K562 (cell line): ENCODE data around the gene KPNA3. TPM values are rescaled to one million over a fixed set of nuclear protein-coding genes. Genes with fewer than 3 reads are reported as not detected.

ENCODE experiments used
- ATAC-seq: fragments of 200-7000 bp; cut with Tn5 transposase; 3 replicates; pipeline ENCODE4 v1.9.1; 2020; ENCODE audit warnings: moderate library complexity
- BruUV-seq: library from RNA; stranded (reverse); fragments of 400-500 nt; replicated peaks from 2 replicates; lab custom pipeline; 2021; lab: Mats Ljungman, UMichigan
- CTCF ChIA-PET: fragments of 300-600 bp; formaldehyde crosslinking; extraction: SDS; loops from one replicate; lab custom pipeline; 2021; ENCODE audit warnings: low intra/inter-chr PET ratio; lab: Yijun Ruan, JAX
- POLR2A ChIA-PET: fragments of 300-600, 350-650 bp; sonication (Branson Sonifier 250); formaldehyde crosslinking; extraction: SDS; loops from one replicate; lab custom pipeline; 2021; ENCODE audit warnings: antibody characterized with exemption, inconsistent platforms; lab: Yijun Ruan, JAX
- DNase-seq, 4 experiments: peaks; one replicate each; pipeline versions ENCODE4 v3.0.0 to v3.0.0-alpha.2; 2011 to 2018; ENCODE audit warnings: low spot score in 3 of 4, mixed read lengths in 3 of 4; ENCODE audit errors: extremely low read depth in 1 of 4
- FAIRE-seq: peaks from 2 replicates; lab custom pipeline; 2011; peaks lifted over from hg19 to GRCh38; lab: Jason Lieb, UNC
- H2AFZ ChIP-seq: 2 replicates; pipeline ENCODE4 v1.6.0; 2011; ENCODE audit warnings: low read depth, low read length, control low read depth, inconsistent platforms
- H3K27ac ChIP-seq: fragments of 200-600 bp; 3 replicates; pipeline ENCODE4 v1.8.0; 2011; ENCODE audit warnings: low read depth, mild to moderate bottlenecking, control low read depth, inconsistent platforms, low read length, moderate library complexity, mixed read lengths; ENCODE audit errors: extremely low read depth
- H3K27me3 ChIP-seq, 2 experiments: fragments of 300-600 bp in 1 of 2; 2 replicates in 1 of 2; 3 replicates in 1 of 2; pipeline versions ENCODE4 v1.6.0 to v1.8.0; 2011; ENCODE audit warnings: inconsistent platforms in 2 of 2, low read length in 2 of 2, mild to moderate bottlenecking in 1 of 2, mixed read lengths in 1 of 2, moderate library complexity in 1 of 2; ENCODE audit not compliant: control insufficient read depth in 2 of 2, insufficient read depth in 2 of 2
- H3K36me3 ChIP-seq: fragments of 300-600 bp; 3 replicates; pipeline ENCODE4 v1.8.0; 2011; ENCODE audit warnings: mild to moderate bottlenecking, low read length, inconsistent platforms; ENCODE audit not compliant: control insufficient read depth, insufficient read depth
- H3K4me1 ChIP-seq, 2 experiments: fragments of 200-600 bp in 1 of 2; replicated peaks in 1 of 2; 2 replicates in 1 of 2; 3 replicates in 1 of 2; pipeline versions ENCODE4 v1.5.1 to v1.8.0; 2011; ENCODE audit warnings: inconsistent platforms in 2 of 2, low read length in 2 of 2, mild to moderate bottlenecking in 1 of 2, mixed read lengths in 1 of 2, moderate library complexity in 1 of 2; ENCODE audit not compliant: control insufficient read depth in 2 of 2, insufficient read depth in 2 of 2
- H3K4me2 ChIP-seq: 2 replicates; pipeline ENCODE4 v1.6.1; 2011; ENCODE audit warnings: low read length, control low read depth, inconsistent platforms, mixed read lengths; ENCODE audit not compliant: insufficient read depth
- H3K4me3 ChIP-seq: fragments of 200-600 bp; sonication (generic), shearing (Covaris generic); 2 replicates; pipeline ENCODE4 v1.5.1; 2016; ENCODE audit warnings: control low read depth, inconsistent platforms
- H3K79me2 ChIP-seq: fragments of 200-600 bp; 3 replicates; pipeline ENCODE4 v1.8.0; 2011; ENCODE audit warnings: low read length, inconsistent platforms; ENCODE audit not compliant: control insufficient read depth, insufficient read depth
- H3K9ac ChIP-seq, 2 experiments: 2 replicates each; pipeline versions ENCODE4 v1.6.0 to v1.6.1; 2011; ENCODE audit warnings: low read depth in 2 of 2, low read length in 2 of 2, control low read depth in 1 of 2, inconsistent platforms in 1 of 2, mild to moderate bottlenecking in 1 of 2, mixed read lengths in 1 of 2; ENCODE audit not compliant: insufficient read depth in 1 of 2
- H3K9me1 ChIP-seq: one replicate; pipeline ENCODE4 v1.6.0; 2011; ENCODE audit warnings: inconsistent platforms, mild to moderate bottlenecking, low read length, moderate library complexity; ENCODE audit not compliant: control insufficient read depth, insufficient read depth
- H3K9me3 ChIP-seq: replicated peaks from 2 replicates; pipeline ENCODE4 v1.5.1; 2011; ENCODE audit warnings: low read depth, low read length, inconsistent platforms; ENCODE audit not compliant: control insufficient read depth, insufficient read depth
- H4K20me1 ChIP-seq: replicated peaks from 2 replicates; pipeline ENCODE4 v1.6.1; 2011; ENCODE audit warnings: low read length, inconsistent platforms, mixed read lengths; ENCODE audit not compliant: control insufficient read depth, insufficient read depth
- AFF1 ChIP-seq, 2 experiments: fragments of 450-650 bp; IDR thresholded peaks; 2 replicates each; pipeline ENCODE4 v1.6.1; 2018; ENCODE audit warnings: mild to moderate bottlenecking in 2 of 2, low read depth in 1 of 2; ENCODE audit not compliant: partially characterized antibody in 2 of 2
- CREBBP ChIP-seq: IDR thresholded peaks from one replicate; pipeline ENCODE4 v1.6.1; 2012; ENCODE audit warnings: low read depth, mild to moderate bottlenecking, control low read depth, inconsistent platforms, low read length
- GATAD2B ChIP-seq: fragments of 450-650 bp; IDR thresholded peaks from 2 replicates; pipeline ENCODE4 v1.6.1; 2017; ENCODE audit warnings: mild to moderate bottlenecking, borderline replicate concordance
- ILK ChIP-seq: fragments of 450-650 bp; IDR thresholded peaks from 2 replicates; pipeline ENCODE4 v1.6.1; 2016; ENCODE audit warnings: missing genetic modification characterization, low read depth, mild to moderate bottlenecking, missing compliant biosample characterization, moderate library complexity, borderline replicate concordance
- KLF10 ChIP-seq: fragments of 250-450 bp; sonication (Bioruptor Pico); IDR thresholded peaks from 2 replicates; pipeline ENCODE4 v1.6.1; 2021; ENCODE audit warnings: matching md5 sums
- TAF9B ChIP-seq: fragments of 450-650 bp; IDR thresholded peaks from 2 replicates; pipeline ENCODE4 v1.6.1; 2018; ENCODE audit warnings: mild to moderate bottlenecking; ENCODE audit not compliant: partially characterized antibody
- ZFX ChIP-seq: sonication (generic); formaldehyde crosslinking; IDR thresholded peaks from 2 replicates; pipeline ENCODE4 v1.8.0; 2022; ENCODE audit warnings: mild to moderate bottlenecking, missing genetic modification reagents, moderate library complexity
- ZNF431 ChIP-seq: sonication (generic); formaldehyde crosslinking; IDR thresholded peaks from 2 replicates; pipeline ENCODE4 v1.8.0; 2022; ENCODE audit warnings: mild to moderate bottlenecking, missing genetic modification reagents
- WGBS: fragments of 100-300 bp; shearing (Covaris generic); methylation state at CpG from one replicate; pipeline ENCODE4 v1.1.6; 2016; ENCODE audit warnings: low coverage, mixed read lengths; ENCODE audit not compliant: insufficient coverage; ENCODE audit errors: missing lambda C conversion rate; 5-methylcytosine and 5-hydroxymethylcytosine counted together
- in situ Hi-C: fragments of 300-500 bp; cut with MboI; formaldehyde crosslinking; loops from 4 replicates; pipeline ENCODE4 v1.15.0; 2018; ENCODE audit warnings: inconsistent platforms, mixed read lengths
- intact Hi-C: fragments of 100-400 bp; cut with micrococcal nuclease; formaldehyde crosslinking; loops from 2 replicates; pipeline ENCODE4 v1.14.2; 2022
- polyA plus RNA-seq, 8 experiments: library from polyadenylated mRNA; depleted of rRNA in 4 of 8; stranded (reverse) in 5 of 8; unstranded in 3 of 8; fragments of >200 nt; fragmentation: Nextera tagmentation in 2 of 8; fragmentation: Illumina TruSeq in 1 of 8; extraction: Ambion mirVana in 2 of 8; extraction: Trizol in 1 of 8; gene quantifications; 2 replicates each; pipeline versions ENCODE4 v1.2.1 to v1.2.3, GENCODE V29; 2011 to 2014; ENCODE audit warnings: inconsistent platforms in 1 of 8, missing spikeins in 1 of 8
- total RNA-seq, 7 experiments: library from RNA; depleted of rRNA in 6 of 7; stranded (reverse); fragments of >200 nt in 6 of 7; fragmentation: Illumina TruSeq in 2 of 7; extraction: Trizol in 2 of 7; gene quantifications; 2 replicates each; pipeline versions ENCODE4 v1.2.1 to v1.2.3, GENCODE V29; 2011 to 2021; ENCODE audit warnings: low replicate concordance in 1 of 7
- TF ChIP-seq, protein P1 (sequence below), 2 experiments: fragments of 450-650 bp; formaldehyde crosslinking in 1 of 2; IDR thresholded peaks; 2 replicates each; pipeline versions ENCODE4 v1.4.0 to v1.6.1; 2014 to 2020; ENCODE audit warnings: mild to moderate bottlenecking in 2 of 2, borderline replicate concordance in 1 of 2, low read depth in 1 of 2

Gene KPNA3
- total and polyA plus RNA-seq, 9 of the 15 experiments (the other 6 are each of a cell fraction or from before 2014, with no cell fraction given): 8.5 to 23.4 (median 15.7) TPM

DNA sequence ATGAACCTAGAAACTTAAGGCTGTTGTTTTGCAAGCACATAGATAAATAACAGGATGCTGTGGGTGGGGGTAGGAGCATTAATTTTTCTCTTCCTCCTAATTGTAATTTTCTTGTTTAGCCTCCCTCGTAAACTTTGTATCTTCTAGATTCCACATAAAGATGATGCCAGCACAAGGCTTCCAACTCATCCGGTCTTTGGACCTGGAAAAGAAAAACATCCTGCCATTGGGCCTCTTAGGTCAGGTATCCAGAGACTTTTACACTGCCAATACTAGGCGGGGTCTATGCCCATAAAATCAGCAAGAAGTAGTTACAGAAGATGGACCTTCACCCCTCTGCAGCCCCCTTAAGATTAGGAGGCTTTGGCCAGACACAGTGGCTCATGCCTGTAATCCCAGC is 35.4 kb upstream of the KPNA3 start (continued):
- TF ChIP-seq TAF9B (no peak), AFF1 (IDR thresholded peaks at IDR 0.05; ENCODE audit: low read depth in 1 of 2, partially characterized antibody in 2 of 2) (no peak), ILK (tag) (no peak), ZFX (CRISPR knock-in tag) (no peak), CREBBP (no peak)
- TF ChIP-seq, all 486 proteins: peak for 0

DNA sequence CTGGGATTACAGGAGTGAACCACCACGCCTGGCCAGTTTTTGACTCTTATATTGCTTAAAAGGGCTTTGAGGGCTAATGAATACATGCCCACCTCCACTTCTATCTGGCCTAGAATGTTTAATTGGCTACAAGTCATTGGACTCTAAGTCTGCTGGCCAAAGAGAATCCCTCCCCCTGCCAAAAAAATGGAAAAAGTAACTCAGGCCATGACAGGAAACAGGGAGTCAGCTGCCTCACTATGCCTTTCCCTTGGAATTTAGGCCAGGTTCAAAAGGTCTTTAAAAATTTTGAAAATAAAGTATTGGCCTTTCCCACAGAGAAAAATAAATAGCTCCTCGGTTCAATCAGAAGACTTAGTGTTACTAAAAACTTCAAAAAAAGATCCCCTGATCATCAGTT is 34.9 kb upstream of the KPNA3 start:
- H3K4me2 ChIP-seq: no peak overlapping the region
- in situ Hi-C loops: no loop called here
- ChIA-PET CTCF (no interaction called here), POLR2A (no interaction called here)
- no peak overlapping the region for H3K27ac ChIP-seq
- ATAC-seq (no peak), DNase-seq (no peak), FAIRE-seq (no peak)
- H3K79me2 ChIP-seq: no peaks in the 10 kb centered on the region
- H3K4me3 ChIP-seq: no peak overlapping the region
- BruUV-seq: no TSS peak
- no peaks in the 10 kb centered on the region for H4K20me1 ChIP-seq
- H3K9me3 ChIP-seq: no peaks in the 10 kb centered on the region
- no peaks in the 10 kb centered on the region for H3K4me1 ChIP-seq
- H3K27me3 ChIP-seq: no peaks in the 10 kb centered on the region; a peak in 1 of 5 replicates
- H2AFZ ChIP-seq: no peak overlapping the region
- H3K9ac ChIP-seq: no peak overlapping the region
- intact Hi-C loops: no loop called here
- no peaks in the 10 kb centered on the region for H3K36me3 ChIP-seq
- no peaks in the 10 kb centered on the region for H3K9me1 ChIP-seq
- WGBS: 44% methylated on average over 2 of the region's 2 CpGs
- TF ChIP-seq, protein P1, sequence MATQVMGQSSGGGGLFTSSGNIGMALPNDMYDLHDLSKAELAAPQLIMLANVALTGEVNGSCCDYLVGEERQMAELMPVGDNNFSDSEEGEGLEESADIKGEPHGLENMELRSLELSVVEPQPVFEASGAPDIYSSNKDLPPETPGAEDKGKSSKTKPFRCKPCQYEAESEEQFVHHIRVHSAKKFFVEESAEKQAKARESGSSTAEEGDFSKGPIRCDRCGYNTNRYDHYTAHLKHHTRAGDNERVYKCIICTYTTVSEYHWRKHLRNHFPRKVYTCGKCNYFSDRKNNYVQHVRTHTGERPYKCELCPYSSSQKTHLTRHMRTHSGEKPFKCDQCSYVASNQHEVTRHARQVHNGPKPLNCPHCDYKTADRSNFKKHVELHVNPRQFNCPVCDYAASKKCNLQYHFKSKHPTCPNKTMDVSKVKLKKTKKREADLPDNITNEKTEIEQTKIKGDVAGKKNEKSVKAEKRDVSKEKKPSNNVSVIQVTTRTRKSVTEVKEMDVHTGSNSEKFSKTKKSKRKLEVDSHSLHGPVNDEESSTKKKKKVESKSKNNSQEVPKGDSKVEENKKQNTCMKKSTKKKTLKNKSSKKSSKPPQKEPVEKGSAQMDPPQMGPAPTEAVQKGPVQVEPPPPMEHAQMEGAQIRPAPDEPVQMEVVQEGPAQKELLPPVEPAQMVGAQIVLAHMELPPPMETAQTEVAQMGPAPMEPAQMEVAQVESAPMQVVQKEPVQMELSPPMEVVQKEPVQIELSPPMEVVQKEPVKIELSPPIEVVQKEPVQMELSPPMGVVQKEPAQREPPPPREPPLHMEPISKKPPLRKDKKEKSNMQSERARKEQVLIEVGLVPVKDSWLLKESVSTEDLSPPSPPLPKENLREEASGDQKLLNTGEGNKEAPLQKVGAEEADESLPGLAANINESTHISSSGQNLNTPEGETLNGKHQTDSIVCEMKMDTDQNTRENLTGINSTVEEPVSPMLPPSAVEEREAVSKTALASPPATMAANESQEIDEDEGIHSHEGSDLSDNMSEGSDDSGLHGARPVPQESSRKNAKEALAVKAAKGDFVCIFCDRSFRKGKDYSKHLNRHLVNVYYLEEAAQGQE (IDR thresholded peaks at IDR 0.05; ENCODE audit: borderline replicate concordance): no peak
- TF ChIP-seq, protein P1 (CRISPR knock-in tag; IDR thresholded peaks at IDR 0.05; ENCODE audit: low read depth): no peak
- TF ChIP-seq GATAD2B (no peak), ZNF431 (no peak), KLF10 (CRISPR knock-in tag) (no peak)
